GM12878 (cell line): Measurements from ENCODE around the gene TXNRD3. TPM values are rescaled to one million over a fixed set of nuclear protein-coding genes. Genes with fewer than 3 reads are reported as not detected.

ENCODE experiments used
- ATAC-seq: fragments of 200-7000 bp; cut with Tn5 transposase; 3 replicates; pipeline ENCODE4 v1.9.1; 2020; ENCODE audit warnings: mild to moderate bottlenecking, moderate library complexity
- BruUV-seq: library from RNA; stranded (reverse); fragments of 400-500 nt; replicated peaks from 2 replicates; lab custom pipeline; 2021; lab: Mats Ljungman, UMichigan
- CTCF ChIA-PET: fragments of 300-600 bp; sonication (Branson Sonifier 250); formaldehyde crosslinking; extraction: SDS; loops from one replicate; lab custom pipeline; 2021; ENCODE audit warnings: inconsistent platforms; lab: Yijun Ruan, JAX
- POLR2A ChIA-PET: fragments of 350-600 bp; formaldehyde crosslinking; extraction: SDS; loops from one replicate; lab custom pipeline; 2021; ENCODE audit warnings: inconsistent platforms; lab: Charles Lee
- RAD21 ChIA-PET: fragments of 300-600 bp; sonication (Branson Sonifier 250); formaldehyde crosslinking; loops from one replicate; lab custom pipeline; 2023; ENCODE audit warnings: antibody characterized with exemption; ENCODE audit not compliant: unreplicated experiment; lab: Charles Lee
- SMC1A ChIA-PET: fragments of 300-600 bp; sonication (Branson Sonifier 250); formaldehyde crosslinking; loops from one replicate; lab custom pipeline; 2023; ENCODE audit not compliant: unreplicated experiment, uncharacterized antibody; lab: Charles Lee
- DNase-seq: peaks from one replicate; pipeline ENCODE4 v3.0.0-alpha.2; 2011; ENCODE audit warnings: low read depth, low spot score
- FAIRE-seq: peaks from 3 replicates; lab custom pipeline; 2011; peaks lifted over from hg19 to GRCh38; lab: Jason Lieb, UNC
- H2AFZ ChIP-seq: 2 replicates; pipeline ENCODE4 v1.6.0; 2011; ENCODE audit warnings: low read depth, low read length, control low read depth; ENCODE audit not compliant: control insufficient read depth
- H3K27ac ChIP-seq: 2 replicates; pipeline ENCODE4 v1.5.1; 2011; ENCODE audit warnings: control low read depth; ENCODE audit not compliant: control insufficient read depth, insufficient read depth
- H3K27me3 ChIP-seq, 2 experiments: replicated peaks in 1 of 2; 2 replicates each; pipeline versions ENCODE4 v1.6.0 to v1.6.1; 2011; ENCODE audit warnings: low read length in 1 of 2; ENCODE audit not compliant: control insufficient read depth in 2 of 2, insufficient read depth in 2 of 2
- H3K36me3 ChIP-seq, 2 experiments: 2 replicates each; pipeline ENCODE4 v1.5.1; 2011; ENCODE audit warnings: low read length in 1 of 2; ENCODE audit not compliant: control insufficient read depth in 2 of 2, insufficient read depth in 2 of 2
- H3K4me1 ChIP-seq: 2 replicates; pipeline ENCODE4 v1.6.1; 2011; ENCODE audit warnings: mild to moderate bottlenecking, low read length, moderate library complexity, mixed read lengths; ENCODE audit not compliant: control insufficient read depth, insufficient read depth
- H3K4me2 ChIP-seq: 2 replicates; pipeline ENCODE4 v1.6.0; 2011; ENCODE audit warnings: control low read depth; ENCODE audit not compliant: control insufficient read depth, insufficient read depth
- H3K4me3 ChIP-seq: fragments of 200-600 bp; sonication (generic); 2 replicates; pipeline ENCODE4 v1.5.1; 2016
- H3K79me2 ChIP-seq: 2 replicates; pipeline ENCODE4 v1.6.0; 2011; ENCODE audit warnings: low read length; ENCODE audit not compliant: control insufficient read depth, insufficient read depth
- H3K9ac ChIP-seq: 2 replicates; pipeline ENCODE4 v1.8.0; 2011; ENCODE audit warnings: low read length, control low read depth, mixed read lengths; ENCODE audit not compliant: control insufficient read depth, insufficient read depth
- H3K9me3 ChIP-seq: replicated peaks from 3 replicates; pipeline ENCODE4 v1.5.1; 2011; ENCODE audit warnings: mild to moderate bottlenecking, low read length; ENCODE audit not compliant: control insufficient read depth, insufficient read depth
- H4K20me1 ChIP-seq: 2 replicates; pipeline ENCODE4 v1.6.0; 2011; ENCODE audit not compliant: control insufficient read depth, insufficient read depth
- EP300 ChIP-seq, 2 experiments: fragments of 150-350 bp in 1 of 2; IDR thresholded peaks; 2 replicates each; pipeline ENCODE4 v1.6.1; 2011 to 2012; ENCODE audit warnings: low read depth in 2 of 2, low read length in 2 of 2, borderline replicate concordance in 1 of 2, improper control_type of control experiment in 1 of 2, inconsistent platforms in 1 of 2; ENCODE audit not compliant: control insufficient read depth in 1 of 2
- IKZF1 ChIP-seq: fragments of 450-650 bp; conservative IDR thresholded peaks from 2 replicates; pipeline ENCODE4 v1.6.1; 2017; ENCODE audit warnings: antibody characterized with exemption, mild to moderate bottlenecking
- KAT2A ChIP-seq: conservative IDR thresholded peaks from 2 replicates; pipeline ENCODE4 v1.6.1; 2011; ENCODE audit warnings: low read depth, low read length; ENCODE audit not compliant: control insufficient read depth
- MEF2B ChIP-seq: fragments of 450-650 bp; IDR thresholded peaks from 2 replicates; pipeline ENCODE4 v1.6.1; 2018; ENCODE audit warnings: mild to moderate bottlenecking, moderate library complexity; ENCODE audit not compliant: partially characterized antibody, poor library complexity, severe bottlenecking
- SIX5 ChIP-seq: IDR thresholded peaks from 2 replicates; pipeline ENCODE4 v1.6.1; 2011; ENCODE audit warnings: mild to moderate bottlenecking, low read depth, low read length, moderate library complexity; ENCODE audit not compliant: severe bottlenecking
- TBL1XR1 ChIP-seq: IDR thresholded peaks from 2 replicates; pipeline ENCODE4 v1.6.1; 2012; ENCODE audit warnings: low read depth, low read length, improper control_type of control experiment
- ZBTB11 ChIP-seq: fragments of 450-650 bp; formaldehyde crosslinking; IDR thresholded peaks from 2 replicates; pipeline ENCODE4 v1.5.0; 2022; ENCODE audit warnings: mild to moderate bottlenecking, missing genetic modification characterization
- ZZZ3 ChIP-seq: IDR thresholded peaks from 2 replicates; pipeline ENCODE4 v1.6.1; 2011; ENCODE audit warnings: low read depth; ENCODE audit not compliant: control insufficient read depth, insufficient read length
- whole genome bisulfite sequencing: methylation state at CpG from one replicate; pipeline ENCODE4 v1.1.6; 2016; ENCODE audit warnings: low lambda C conversion rate; ENCODE audit not compliant: insufficient replicate concordance, insufficient coverage; ENCODE audit errors: missing lambda C conversion rate; 5-methylcytosine and 5-hydroxymethylcytosine counted together
- in situ Hi-C: fragments of 300-500 bp; cut with MboI; formaldehyde crosslinking; loops from 9 replicates; pipeline ENCODE4 v1.14.3; 2018; ENCODE audit warnings: mixed read lengths
- intact Hi-C: fragments of 100-400 bp; cut with micrococcal nuclease; formaldehyde crosslinking; loops from one replicate; pipeline ENCODE4 v1.14.2; 2022; ENCODE audit not compliant: unreplicated experiment
- polyA plus RNA-seq, 11 experiments: library from polyadenylated mRNA; depleted of rRNA in 4 of 11; unstranded in 6 of 11; stranded (reverse) in 5 of 11; fragments of >200 nt; fragmentation: Nextera tagmentation in 4 of 11; fragmentation: Illumina TruSeq in 1 of 11; extraction: Ambion mirVana in 4 of 11; extraction: Trizol in 1 of 11; gene quantifications; 1 replicate in 1 of 11; 2 replicates in 10 of 11; pipeline versions ENCODE4 v1.2.1 to v1.2.3, GENCODE V29; 2011 to 2016; ENCODE audit warnings: inconsistent platforms in 2 of 11, missing spikeins in 2 of 11, low read depth in 1 of 11
- total RNA-seq, 4 experiments: library from RNA; depleted of rRNA in 3 of 4; stranded (reverse); fragments of >200 nt in 3 of 4; fragmentation: Illumina TruSeq in 1 of 4; extraction: Trizol in 1 of 4; gene quantifications; 2 replicates each; pipeline versions ENCODE4 v1.2.1 to v1.2.3, GENCODE V29; 2013 to 2021

The TXNRD3 gene
- total and polyA plus RNA-seq, 10 of the 15 experiments (the other 5 are each of a cell fraction or from before 2014, with no cell fraction given), result not detected

- FAIRE-seq, result no peak
- ChIA-PET CTCF (no interaction called here), RAD21 (no interaction called here)
- intact Hi-C loops, result no loop called here
- TF ChIP-seq EP300 (IDR thresholded peaks at IDR 0.05; ENCODE audit: borderline replicate concordance in 1 of 2, control insufficient read depth in 1 of 2, low read depth in 2 of 2, low read length in 2 of 2) (no peak), SIX5 (no peak), ZZZ3 (no peak), MEF2B (no peak), IKZF1 (no peak), ZBTB11 (no peak), TBL1XR1 (no peak), KAT2A (no peak)
- TF ChIP-seq, all 136 proteins: peak for 0
- Histone ChIP-seq H3K4me1 (no peaks in the 10 kb centered on the region), H3K36me3 (no peaks in the 10 kb centered on the region), H4K20me1 (no peaks in the 10 kb centered on the region), H2AFZ (no peak overlapping the region), H3K9me3 (no peaks in the 10 kb centered on the region), H3K27ac (no peak overlapping the region), H3K27me3 (peaks cover 0 to 10% of the 10 kb centered on the region in 2 experiments; a peak in 3 of 4 replicates), H3K4me2 (no peak overlapping the region), H3K4me3 (no peak overlapping the region), H3K79me2 (no peaks in the 10 kb centered on the region), H3K9ac (no peak overlapping the region)
- ATAC-seq (no peak), DNase-seq (no peak)
- ChIA-PET SMC1A (no interaction called here), POLR2A (no interaction called here)
- in situ Hi-C loops, result no loop called here
- 11% methylated on average over 9 of the region's 9 CpGs for WGBS
- BruUV-seq, result no TSS peak
These were observed 85.4 kb downstream of the TXNRD3 start for GRCh38 chr3:126569390-126569975.
